ENCODE results near the gene AMOTL2. TPM values are rescaled to one million over a fixed set of nuclear protein-coding genes. Genes with fewer than 3 reads are reported as not detected.

Gene AMOTL2
- total RNA-seq, 1 donor from 2014 or later, result 98.2 TPM

- DNase-seq (ENCODE audit: low read depth in 2 of 2), result no peak
Measured at GRCh38 chr3:134353831-134354611, 20.2 kb downstream of the AMOTL2 start.

GRCh38 chr3:134353171-134353825, 20.9 kb downstream of the AMOTL2 start:
- DNase-seq (ENCODE audit: low read depth in 2 of 2), result no peak

- no peak for DNase-seq (ENCODE audit: low read depth in 2 of 2)
Measured at GRCh38 chr3:134352031-134352671, 22.1 kb downstream of the AMOTL2 start.

- no peak for DNase-seq (ENCODE audit: low read depth in 2 of 2)
Measured at GRCh38 chr3:134351427-134351826, 22.8 kb downstream of the AMOTL2 start.

- DNase-seq (ENCODE audit: low read depth in 2 of 2), result no peak
Measured at GRCh38 chr3:134350861-134351311, 23.4 kb downstream of the AMOTL2 start.

GRCh38 chr3:134350266-134350665, 24.0 kb downstream of the AMOTL2 start:
- no peak for DNase-seq (ENCODE audit: low read depth in 2 of 2)

GRCh38 chr3:134348524-134348923, 25.7 kb downstream of the AMOTL2 start:
- no peak for DNase-seq (ENCODE audit: low read depth in 2 of 2)

- no peak for DNase-seq (ENCODE audit: low read depth in 2 of 2)
Measured at GRCh38 chr3:134347551-134347950, 26.7 kb downstream of the AMOTL2 start.

- DNase-seq (ENCODE audit: low read depth in 2 of 2), result no peak
Measured at GRCh38 chr3:134346744-134347143, 27.5 kb downstream of the AMOTL2 start.

GRCh38 chr3:134345202-134345601, 29.0 kb downstream of the AMOTL2 start:
- DNase-seq (ENCODE audit: low read depth in 2 of 2), result no peak

GRCh38 chr3:134344560-134344959, 29.7 kb downstream of the AMOTL2 start:
- no peak for DNase-seq (ENCODE audit: low read depth in 2 of 2)

- DNase-seq (ENCODE audit: low read depth in 2 of 2), result no peak
Measured at GRCh38 chr3:134342259-134342658, 32.0 kb downstream of the AMOTL2 start.

- DNase-seq (ENCODE audit: low read depth in 2 of 2), result no peak
Measured at GRCh38 chr3:134341389-134341788, 32.9 kb downstream of the AMOTL2 start.

GRCh38 chr3:134340982-134341365, 33.3 kb downstream of the AMOTL2 start:
- no peak for DNase-seq (ENCODE audit: low read depth in 2 of 2)

- no peak for DNase-seq (ENCODE audit: low read depth in 2 of 2)
Measured at GRCh38 chr3:134340362-134340981, 33.8 kb downstream of the AMOTL2 start.

- DNase-seq (ENCODE audit: low read depth in 2 of 2), result no peak
Measured at GRCh38 chr3:134339913-134340312, 34.3 kb downstream of the AMOTL2 start.

GRCh38 chr3:134339331-134339730, 34.9 kb downstream of the AMOTL2 start:
- DNase-seq (ENCODE audit: low read depth in 2 of 2), result no peak

GRCh38 chr3:134338516-134339261, 35.6 kb downstream of the AMOTL2 start:
- DNase-seq (ENCODE audit: low read depth in 2 of 2), result no peak

GRCh38 chr3:134338201-134338512, 36.1 kb downstream of the AMOTL2 start:
- DNase-seq (ENCODE audit: low read depth in 2 of 2), result no peak

- DNase-seq (ENCODE audit: low read depth in 2 of 2), result no peak
Measured at GRCh38 chr3:134337511-134338200, 36.6 kb downstream of the AMOTL2 start.

- no peak for DNase-seq (ENCODE audit: low read depth in 2 of 2)
Measured at GRCh38 chr3:134337071-134337482, 37.2 kb downstream of the AMOTL2 start.
